HepG2 (cell line): ENCODE measurements around the gene C10orf67. TPM values are rescaled to one million over a fixed set of nuclear protein-coding genes. Genes with fewer than 3 reads are reported as not detected.

Experiments
- ATF6 ChIP-seq: sonication (generic); formaldehyde crosslinking; conservative IDR thresholded peaks from 2 replicates; pipeline ENCODE4 v1.4.0; 2020; ENCODE audit warnings: missing genetic modification reagents
- BRD4 ChIP-seq: sonication (generic); formaldehyde crosslinking; IDR thresholded peaks from 2 replicates; pipeline ENCODE4 v1.4.0; 2020; ENCODE audit warnings: missing genetic modification reagents
- TERF1 ChIP-seq: sonication (generic); formaldehyde crosslinking; IDR thresholded peaks from 2 replicates; pipeline ENCODE4 v1.8.0; 2022; ENCODE audit warnings: mild to moderate bottlenecking, missing genetic modification reagents, moderate library complexity
- ZNF687 ChIP-seq: sonication (generic); formaldehyde crosslinking; IDR thresholded peaks from 2 replicates; pipeline ENCODE4 v1.5.1; 2020; ENCODE audit warnings: mild to moderate bottlenecking, missing genetic modification reagents, moderate library complexity
- polyA plus RNA-seq, 8 experiments: library from polyadenylated mRNA; depleted of rRNA in 3 of 8; stranded (reverse) in 7 of 8; unstranded in 1 of 8; fragments of >200 nt; fragmentation: Illumina TruSeq in 4 of 8; extraction: Trizol in 4 of 8; gene quantifications; 2 replicates each; pipeline versions ENCODE4 v1.2.1 to v1.2.3, GENCODE V29; 2011 to 2016; ENCODE audit warnings: low read depth in 4 of 8, missing spikeins in 1 of 8, mixed read lengths in 1 of 8; ENCODE audit not compliant: insufficient read depth in 1 of 8
- total RNA-seq, 5 experiments: library from RNA; depleted of rRNA; stranded (reverse); fragments of >200 nt; fragmentation: Illumina TruSeq; extraction: Trizol; gene quantifications; 2 replicates each; pipeline ENCODE4 v1.2.3, GENCODE V29; 2016; ENCODE audit warnings: low read depth in 1 of 5

C10orf67 gene
- total and polyA plus RNA-seq, 2 of the 13 experiments (the other 11 are each of a cell fraction or from before 2014, with no cell fraction given) = not detected

- TF ChIP-seq ZNF687 (no peak), TERF1 (CRISPR knock-in tag) (no peak), BRD4 (CRISPR knock-in tag) (no peak), ATF6 (CRISPR knock-in tag) (no peak)
- TF ChIP-seq, all 625 proteins: peak for 0
These were observed 63.6 kb downstream of the C10orf67 start (continued) for GRCh38 chr10:23281044-23281433.
